Measurements from ENCODE around the gene TCOF1.
A peak's percentile ranks its signal among the peaks of the same experiment; 100 is the strongest.

The TCOF1 gene

GRCh38 chr5:150353032-150353675 lies 4.3 kb upstream of the TCOF1 start:
- no peak for DNase-seq

DNA sequence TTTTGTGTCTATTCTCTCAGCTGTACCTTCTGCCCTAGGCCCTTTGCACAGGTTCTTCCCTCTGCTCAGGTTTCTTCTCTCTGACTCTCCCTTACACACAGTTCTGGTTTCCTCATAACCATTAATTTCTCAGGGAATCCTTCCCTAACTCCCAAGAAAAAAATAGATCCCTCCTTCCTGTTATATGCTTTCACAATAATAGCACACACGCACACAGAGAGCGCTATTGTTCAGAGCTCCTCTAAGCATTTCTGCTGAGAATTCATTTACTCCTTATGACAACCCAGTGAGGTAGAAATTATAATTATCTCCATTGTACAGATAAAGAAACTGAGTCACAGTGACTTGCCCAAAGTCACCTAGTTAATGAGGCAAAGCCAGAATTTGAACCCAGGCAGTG lies 1.7 kb upstream of the TCOF1 start:
- no peak for DNase-seq

DNA sequence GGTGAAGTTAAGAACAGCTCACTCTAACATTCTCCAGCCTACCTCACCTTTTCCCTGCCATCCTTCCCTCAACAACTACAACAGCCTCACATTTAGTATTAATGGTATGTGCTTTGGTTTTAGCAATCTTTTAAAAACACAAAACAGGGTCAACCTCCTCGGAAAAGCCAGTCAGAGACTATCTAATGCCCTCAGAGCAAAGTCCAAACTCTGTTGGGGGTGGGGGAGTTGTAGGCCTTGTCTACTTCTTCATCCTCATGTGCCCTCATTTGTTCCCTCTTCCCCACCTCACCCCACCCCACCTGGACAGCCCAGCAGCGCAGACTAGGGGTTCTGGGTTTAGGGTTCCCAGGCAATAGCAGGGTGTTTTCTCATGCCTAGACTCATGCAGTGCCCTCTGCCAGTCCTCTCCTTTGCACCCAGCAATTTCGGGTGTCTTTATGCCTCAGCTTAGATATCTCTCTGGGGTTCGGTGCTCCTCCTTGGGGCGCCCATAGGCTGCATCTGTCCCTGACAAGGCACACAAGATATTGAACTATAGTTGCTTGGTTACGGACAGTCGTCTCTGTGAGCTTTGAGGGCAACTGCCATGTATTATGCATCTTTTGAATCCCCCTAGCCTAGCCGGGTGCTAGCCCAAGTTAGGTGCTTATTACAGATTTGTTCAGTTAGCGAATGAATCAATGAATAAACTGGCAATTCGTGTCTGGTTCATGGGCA lies 762 bp upstream of the TCOF1 start:
- no peak for DNase-seq

DNA sequence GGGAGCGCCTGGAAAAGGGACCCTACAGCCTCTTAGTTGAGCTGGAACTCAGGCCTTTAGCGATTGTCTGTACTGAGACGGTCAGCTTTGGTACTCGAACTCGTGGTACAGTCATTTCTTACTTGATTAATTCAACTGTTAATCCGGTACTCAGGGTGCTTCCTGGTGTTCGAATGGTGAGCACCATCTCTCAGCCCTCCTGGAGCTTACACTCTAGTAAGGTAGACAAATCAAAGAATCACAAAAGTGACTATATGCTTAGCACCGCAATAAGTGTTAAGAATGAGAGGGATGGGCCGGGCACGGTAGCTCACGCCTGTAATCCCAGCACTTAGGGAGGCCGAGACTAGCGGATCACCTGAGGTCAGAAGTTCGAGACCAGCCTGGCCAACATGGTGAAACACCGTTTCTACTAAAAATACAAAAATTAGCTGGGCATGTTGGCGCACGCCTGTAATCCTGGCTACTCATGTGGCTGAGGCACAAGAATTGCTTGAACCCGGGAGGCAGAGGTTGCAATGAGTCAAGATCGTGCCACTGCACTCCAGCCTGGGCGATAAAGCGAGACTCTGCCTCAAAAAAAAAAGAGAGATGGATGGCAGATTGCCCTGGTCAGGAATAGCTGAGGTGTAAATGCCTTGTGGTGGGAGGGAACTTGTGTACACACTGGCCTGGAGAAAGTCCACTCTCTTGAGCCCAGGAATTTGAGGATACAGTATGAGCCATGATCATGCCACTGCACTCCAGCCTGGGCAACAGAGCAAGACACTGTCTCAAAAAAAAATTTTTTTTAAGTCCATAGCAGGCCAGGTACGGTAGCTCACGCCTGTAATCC lies 981 bp downstream of the TCOF1 start:
- peak in 1 of 2 experiments; percentile 5 for DNase-seq

GRCh38 chr5:150361301-150361700 lies 3.8 kb downstream of the TCOF1 start:
- DNase-seq = no peak

GRCh38 chr5:150363185-150363584 lies 5.7 kb downstream of the TCOF1 start:
- DNase-seq = no peak

DNA sequence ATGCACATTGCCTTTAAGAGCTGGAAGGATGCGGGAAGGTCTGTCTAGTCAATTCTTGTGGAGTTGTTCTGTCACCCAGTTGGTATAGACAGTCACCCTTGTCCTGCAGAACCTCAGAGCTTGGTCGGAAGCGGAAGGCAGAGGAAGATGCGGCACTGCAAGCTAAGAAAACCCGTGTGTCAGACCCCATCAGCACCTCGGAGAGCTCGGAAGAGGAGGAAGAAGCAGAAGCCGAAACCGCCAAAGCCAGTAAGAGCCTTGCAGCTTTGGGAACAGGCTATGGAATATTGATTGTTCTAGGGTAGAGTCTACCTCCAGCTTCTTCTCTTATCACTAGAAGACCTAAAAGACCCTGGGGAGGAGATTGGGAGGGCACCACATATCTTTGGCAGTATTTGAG lies 6.5 kb downstream of the TCOF1 start:
- DNase-seq = no peak

GRCh38 chr5:150368526-150368925 lies 11.0 kb downstream of the TCOF1 start:
- no peak for DNase-seq

- no peak for DNase-seq
These were observed 15.1 kb downstream of the TCOF1 start for GRCh38 chr5:150372639-150373038.

DNA sequence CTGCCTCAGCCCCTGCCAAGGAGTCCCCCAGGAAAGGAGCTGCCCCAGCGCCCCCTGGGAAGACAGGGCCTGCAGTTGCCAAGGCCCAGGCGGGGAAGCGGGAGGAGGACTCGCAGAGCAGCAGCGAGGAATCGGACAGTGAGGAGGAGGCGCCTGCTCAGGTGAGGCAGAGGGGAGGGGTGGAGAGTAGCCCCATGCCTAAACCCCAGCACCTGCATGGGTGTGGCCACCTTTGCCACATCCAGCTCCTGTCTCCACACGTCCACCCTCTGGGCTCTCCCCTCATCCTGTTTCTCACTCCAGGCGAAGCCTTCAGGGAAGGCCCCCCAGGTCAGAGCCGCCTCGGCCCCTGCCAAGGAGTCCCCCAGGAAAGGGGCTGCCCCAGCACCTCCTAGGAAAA lies 17.2 kb downstream of the TCOF1 start:
- DNase-seq = no peak

DNA sequence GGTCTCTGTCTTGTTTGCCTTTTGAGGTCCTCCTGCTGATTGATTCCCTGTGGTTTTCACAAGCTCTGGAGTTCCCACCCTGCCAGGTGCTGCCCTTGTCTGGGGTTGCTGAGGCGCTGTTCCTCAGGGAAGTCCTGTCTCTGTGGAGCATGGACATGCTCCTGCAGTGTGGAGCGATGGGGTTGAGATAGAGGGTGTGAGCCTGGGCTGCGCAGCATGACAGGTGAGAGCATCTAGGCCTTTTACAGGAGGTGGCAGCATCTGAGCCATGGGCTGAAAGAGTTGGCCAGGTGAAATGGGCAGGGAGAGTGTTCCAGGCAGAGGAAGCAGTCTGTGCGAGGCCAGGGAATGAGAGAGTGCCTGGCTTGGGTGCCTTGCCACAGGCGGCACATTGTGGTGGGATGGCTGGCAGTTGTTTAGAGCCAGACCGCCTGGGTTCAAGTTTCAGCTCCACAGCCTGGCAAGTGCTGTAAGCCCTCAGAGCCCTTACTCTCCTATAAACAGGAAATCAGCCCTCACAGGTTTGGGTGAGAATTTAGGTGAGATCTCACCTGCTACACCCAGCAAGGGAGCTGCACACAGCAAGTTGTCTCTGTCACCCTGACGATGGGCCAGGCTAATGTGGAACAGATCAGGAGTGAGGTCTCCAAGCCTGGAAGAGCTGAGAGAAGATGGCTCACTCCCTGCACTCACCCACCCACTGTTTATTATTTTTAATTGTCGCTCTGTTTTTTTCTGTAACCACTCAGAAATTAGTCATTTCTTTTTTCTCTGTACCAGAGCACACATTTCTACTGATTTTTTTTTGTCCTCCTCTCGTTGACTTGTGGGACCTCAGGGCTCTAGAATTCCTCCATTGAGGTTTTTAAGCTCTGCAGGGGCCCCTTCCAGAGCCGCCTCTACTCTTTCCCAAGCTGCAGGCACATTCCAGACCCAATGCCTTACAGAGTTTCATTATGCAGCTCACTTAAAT lies 19.6 kb downstream of the TCOF1 start:
- DNase-seq = no peak

- DNase-seq = no peak
These were observed 20.6 kb downstream of the TCOF1 start for GRCh38 chr5:150377964-150378694.

DNA sequence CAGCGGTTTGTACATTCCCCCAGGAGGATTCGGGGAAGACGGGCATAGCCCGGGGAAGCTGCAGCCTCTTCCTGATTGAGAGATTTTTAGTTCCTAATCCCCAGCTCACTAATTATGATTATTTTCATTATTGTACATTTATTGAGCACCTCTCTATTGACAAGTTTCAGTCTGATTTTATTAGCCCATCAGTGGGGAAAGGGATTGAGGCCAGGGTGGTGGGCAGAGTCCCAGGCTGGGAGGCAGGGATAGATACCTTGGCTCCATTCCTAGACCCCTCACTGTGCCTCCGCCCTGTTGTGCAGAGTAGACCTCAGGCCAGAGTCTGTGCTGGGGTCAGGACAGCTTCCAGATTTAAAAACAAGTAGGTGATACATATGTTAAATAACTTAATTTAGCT lies 27.2 kb downstream of the TCOF1 start:
- DNase-seq = no peak

- no peak for DNase-seq
These were observed 28.7 kb downstream of the TCOF1 start for GRCh38 chr5:150386024-150386855.

DNA sequence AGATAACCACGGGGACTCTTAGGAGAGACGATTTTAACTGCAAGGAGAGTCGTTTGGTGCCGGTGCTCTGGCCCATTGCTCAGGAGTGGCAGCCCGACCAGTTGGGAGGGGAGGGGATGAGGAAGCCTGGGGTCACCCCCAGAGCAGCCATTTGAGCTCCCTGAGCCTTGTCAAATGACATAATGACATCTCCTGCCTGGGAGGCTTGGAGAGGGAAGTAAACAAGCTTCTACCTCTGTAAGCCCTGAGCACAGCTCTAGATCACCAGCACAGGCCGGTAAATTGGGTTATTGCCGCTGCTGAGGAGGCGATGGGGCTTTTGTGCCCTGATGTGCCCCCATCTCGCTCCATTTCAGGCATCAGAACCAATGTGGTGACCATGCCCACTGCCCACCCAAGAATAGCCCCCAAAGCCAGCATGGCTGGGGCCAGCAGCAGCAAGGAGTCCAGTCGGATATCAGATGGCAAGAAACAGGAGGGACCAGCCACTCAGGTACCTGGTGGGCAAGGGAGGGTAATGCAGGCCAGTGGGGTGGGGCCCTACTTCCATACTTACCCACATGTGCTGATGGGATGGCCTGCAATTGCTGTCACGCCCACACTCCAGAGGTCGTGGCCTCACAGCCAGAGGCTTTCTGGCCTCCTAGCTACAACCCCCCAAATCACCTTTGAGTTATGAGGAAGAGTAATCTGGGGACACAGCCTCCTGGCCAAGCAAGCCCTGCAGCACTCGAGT lies 32.2 kb downstream of the TCOF1 start:
- no peak for DNase-seq

- no peak for DNase-seq
These were observed 33.8 kb downstream of the TCOF1 start for GRCh38 chr5:150391064-150391834.

GRCh38 chr5:150391986-150392385 lies 34.5 kb downstream of the TCOF1 start:
- DNase-seq = no peak

GRCh38 chr5:150392680-150393079 lies 35.2 kb downstream of the TCOF1 start:
- DNase-seq = no peak

DNA sequence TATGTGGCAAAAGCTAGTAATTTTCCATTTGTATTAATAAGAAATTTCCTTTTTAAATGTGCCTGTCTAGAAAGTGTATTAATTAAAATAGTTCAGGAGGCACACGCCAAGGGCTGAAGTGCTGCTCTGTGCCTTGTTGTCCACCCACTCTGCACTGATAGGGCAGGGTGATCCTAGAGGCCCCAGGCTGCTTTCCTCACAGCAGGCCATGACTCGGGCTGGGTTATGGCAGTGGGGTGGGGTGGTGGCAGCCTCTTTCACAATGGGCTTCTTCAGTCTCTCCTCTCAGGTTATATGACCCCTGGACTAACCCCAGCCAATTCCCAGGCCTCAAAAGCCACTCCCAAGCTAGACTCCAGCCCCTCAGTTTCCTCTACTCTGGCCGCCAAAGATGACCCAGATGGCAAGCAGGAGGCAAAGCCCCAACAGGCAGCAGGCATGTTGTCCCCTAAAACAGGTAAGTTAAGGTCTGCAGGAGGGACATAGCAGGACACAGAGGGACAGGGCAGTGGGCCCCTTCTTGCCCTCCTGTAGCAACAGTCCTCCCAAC lies 35.7 kb downstream of the TCOF1 start:
- DNase-seq = no peak

All from NCI-H446 (cell line).